Muscle layer of colon (tissue), 2 donors: Measurements from ENCODE around the gene GRIFIN.

Source experiments
- H3K27ac ChIP-seq: one replicate; pipeline ENCODE4 v1.7.0; 2013; ENCODE audit warnings: low read depth, mild to moderate bottlenecking, low read length, moderate library complexity
- H3K27me3 ChIP-seq, 2 donors: one replicate each; pipeline ENCODE4 v1.7.0; 2013; ENCODE audit warnings: low read length in 2 of 2, mild to moderate bottlenecking in 2 of 2; ENCODE audit not compliant: insufficient read depth in 2 of 2, control insufficient read depth in 1 of 2
- H3K36me3 ChIP-seq: one replicate; pipeline ENCODE4 v1.7.0; 2013; ENCODE audit warnings: mild to moderate bottlenecking, low read length; ENCODE audit not compliant: insufficient read depth
- H3K4me1 ChIP-seq: one replicate; pipeline ENCODE4 v1.7.0; 2013; ENCODE audit warnings: mild to moderate bottlenecking, low read length; ENCODE audit not compliant: insufficient read depth
- H3K4me3 ChIP-seq, 2 donors: one replicate each; pipeline ENCODE4 v1.7.0; 2013; ENCODE audit warnings: low read length in 2 of 2, low read depth in 1 of 2, mild to moderate bottlenecking in 1 of 2, moderate library complexity in 1 of 2
- H3K9ac ChIP-seq: one replicate; pipeline ENCODE4 v1.7.0; 2013; ENCODE audit warnings: low read length
- H3K9me3 ChIP-seq: one replicate; pipeline ENCODE4 v1.7.0; 2013; ENCODE audit warnings: mild to moderate bottlenecking, low read length
- donor health status: abdominal sarcoma.
- donor health status: Adenocarcinoma of cecum.

GRIFIN gene

GRCh38 chr7:2445898-2446555 lies 30.2 kb downstream of the GRIFIN start:
- Histone ChIP-seq H3K36me3 (no peaks in the 10 kb centered on the region), H3K4me1 (no peaks in the 10 kb centered on the region), H3K9me3 (no peaks in the 10 kb centered on the region), H3K9ac (no peak overlapping the region), H3K27ac (no peak overlapping the region), H3K4me3 (no peak overlapping the region), H3K27me3 (no peaks in the 10 kb centered on the region)

- no peaks in the 10 kb centered on the region for H3K27me3 ChIP-seq
- H3K9me3 ChIP-seq = no peaks in the 10 kb centered on the region
- no peaks in the 10 kb centered on the region for H3K36me3 ChIP-seq
- H3K4me1 ChIP-seq = no peaks in the 10 kb centered on the region
- no peak overlapping the region for H3K9ac ChIP-seq
- H3K27ac ChIP-seq = no peak overlapping the region
- H3K4me3 ChIP-seq = no peak overlapping the region
Observed at GRCh38 chr7:2445047-2445446, 31.2 kb downstream of the GRIFIN start.

GRCh38 chr7:2444476-2444875 lies 31.7 kb downstream of the GRIFIN start:
- Histone ChIP-seq H3K4me1 (no peaks in the 10 kb centered on the region), H3K9me3 (no peaks in the 10 kb centered on the region), H3K27ac (no peak overlapping the region), H3K27me3 (no peaks in the 10 kb centered on the region), H3K36me3 (no peaks in the 10 kb centered on the region), H3K9ac (no peak overlapping the region), H3K4me3 (no peak overlapping the region)

GRCh38 chr7:2443491-2443890 lies 32.7 kb downstream of the GRIFIN start:
- no peak overlapping the region for H3K9ac ChIP-seq
- no peaks in the 10 kb centered on the region for H3K9me3 ChIP-seq
- H3K4me1 ChIP-seq = peaks cover 2% of the 10 kb centered on the region
- no peak overlapping the region for H3K27ac ChIP-seq
- no peaks in the 10 kb centered on the region for H3K36me3 ChIP-seq
- H3K27me3 ChIP-seq = no peaks in the 10 kb centered on the region
- H3K4me3 ChIP-seq = no peak overlapping the region

GRCh38 chr7:2441430-2442058 lies 34.7 kb downstream of the GRIFIN start:
- Histone ChIP-seq H3K4me1 (peaks cover 5% of the 10 kb centered on the region), H3K36me3 (peaks cover 1% of the 10 kb centered on the region), H3K27ac (no peak overlapping the region)

GRCh38 chr7:2440608-2441245 lies 35.5 kb downstream of the GRIFIN start:
- peaks cover 9% of the 10 kb centered on the region for H3K36me3 ChIP-seq
- H3K9ac ChIP-seq = no peak overlapping the region
- no peaks in the 10 kb centered on the region for H3K9me3 ChIP-seq
- peaks cover 5% of the 10 kb centered on the region for H3K4me1 ChIP-seq
- no peak overlapping the region for H3K27ac ChIP-seq
- H3K4me3 ChIP-seq = no peak overlapping the region
- H3K27me3 ChIP-seq = no peaks in the 10 kb centered on the region

More at GRCh38 chr7:2441430-2442058, 34.7 kb downstream of the GRIFIN start:
- H3K9ac ChIP-seq = no peak overlapping the region
- no peaks in the 10 kb centered on the region for H3K9me3 ChIP-seq
- no peaks in the 10 kb centered on the region for H3K27me3 ChIP-seq
- no peak overlapping the region for H3K4me3 ChIP-seq

- Histone ChIP-seq H3K9me3 (no peaks in the 10 kb centered on the region), H3K9ac (no peak overlapping the region), H3K4me3 (no peak overlapping the region), H3K4me1 (peaks cover 5% of the 10 kb centered on the region), H3K27me3 (no peaks in the 10 kb centered on the region), H3K36me3 (peaks cover 16% of the 10 kb centered on the region), H3K27ac (no peak overlapping the region)
Observed at GRCh38 chr7:2438775-2439174, 37.4 kb downstream of the GRIFIN start.

GRCh38 chr7:2438186-2438585 lies 38.0 kb downstream of the GRIFIN start:
- Histone ChIP-seq H3K9me3 (no peaks in the 10 kb centered on the region), H3K9ac (no peak overlapping the region), H3K4me3 (no peak overlapping the region), H3K27ac (no peak overlapping the region), H3K36me3 (peaks cover 16% of the 10 kb centered on the region), H3K27me3 (no peaks in the 10 kb centered on the region), H3K4me1 (peaks cover 5% of the 10 kb centered on the region)

- H3K4me1 ChIP-seq = peaks cover 5% of the 10 kb centered on the region
- H3K36me3 ChIP-seq = peaks cover 16% of the 10 kb centered on the region
- H3K27ac ChIP-seq = no peak overlapping the region
Observed at GRCh38 chr7:2437537-2438148, 38.6 kb downstream of the GRIFIN start.

GRCh38 chr7:2437136-2437535 lies 39.1 kb downstream of the GRIFIN start:
- Histone ChIP-seq H3K27ac (no peak overlapping the region), H3K27me3 (no peaks in the 10 kb centered on the region), H3K36me3 (peaks cover 16% of the 10 kb centered on the region)

More at GRCh38 chr7:2437537-2438148, 38.6 kb downstream of the GRIFIN start:
- Histone ChIP-seq H3K9ac (no peak overlapping the region), H3K27me3 (no peaks in the 10 kb centered on the region), H3K9me3 (no peaks in the 10 kb centered on the region), H3K4me3 (no peak overlapping the region)

GRCh38 chr7:2436341-2437104 lies 39.7 kb downstream of the GRIFIN start:
- H3K36me3 ChIP-seq = peaks cover 16% of the 10 kb centered on the region

More at GRCh38 chr7:2437136-2437535, 39.1 kb downstream of the GRIFIN start:
- H3K9ac ChIP-seq = no peak overlapping the region
- no peak overlapping the region for H3K4me3 ChIP-seq
- H3K4me1 ChIP-seq = peaks cover 5% of the 10 kb centered on the region
- no peaks in the 10 kb centered on the region for H3K9me3 ChIP-seq

More at GRCh38 chr7:2436341-2437104, 39.7 kb downstream of the GRIFIN start:
- H3K27ac ChIP-seq = no peak overlapping the region
- H3K27me3 ChIP-seq = no peaks in the 10 kb centered on the region
- H3K9me3 ChIP-seq = no peaks in the 10 kb centered on the region
- no peak overlapping the region for H3K4me3 ChIP-seq
- no peak overlapping the region for H3K9ac ChIP-seq
- H3K4me1 ChIP-seq = peaks cover 5% of the 10 kb centered on the region
